ENCODE results near the gene DDX11.
"Not testable (repeated sequence)": the region's sequence is repeated elsewhere in the genome, so short reads cannot be mapped to it uniquely, and the experiment has no call there.

DDX11 gene

DNA sequence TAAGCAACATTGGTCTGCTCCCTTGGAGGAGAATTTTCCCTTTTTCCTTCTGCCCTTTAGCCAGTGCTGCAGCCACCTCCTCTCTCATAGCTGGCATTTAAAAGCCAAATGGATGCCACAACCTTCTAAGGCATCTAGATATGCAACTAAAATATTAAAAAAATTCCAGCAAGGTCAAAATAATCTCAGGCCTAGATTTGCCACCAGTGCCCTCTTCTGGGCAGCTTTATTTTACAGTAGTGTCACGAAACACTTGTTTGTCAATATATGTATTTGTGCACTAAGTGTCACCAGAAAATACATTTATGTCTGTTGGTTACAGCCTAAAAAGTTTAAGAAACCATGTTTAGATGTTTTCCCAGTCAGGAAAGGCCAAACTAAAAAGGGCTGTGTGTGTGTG, 19.7 kb upstream of the DDX11 start:
- TF ChIP-seq, protein P1, sequence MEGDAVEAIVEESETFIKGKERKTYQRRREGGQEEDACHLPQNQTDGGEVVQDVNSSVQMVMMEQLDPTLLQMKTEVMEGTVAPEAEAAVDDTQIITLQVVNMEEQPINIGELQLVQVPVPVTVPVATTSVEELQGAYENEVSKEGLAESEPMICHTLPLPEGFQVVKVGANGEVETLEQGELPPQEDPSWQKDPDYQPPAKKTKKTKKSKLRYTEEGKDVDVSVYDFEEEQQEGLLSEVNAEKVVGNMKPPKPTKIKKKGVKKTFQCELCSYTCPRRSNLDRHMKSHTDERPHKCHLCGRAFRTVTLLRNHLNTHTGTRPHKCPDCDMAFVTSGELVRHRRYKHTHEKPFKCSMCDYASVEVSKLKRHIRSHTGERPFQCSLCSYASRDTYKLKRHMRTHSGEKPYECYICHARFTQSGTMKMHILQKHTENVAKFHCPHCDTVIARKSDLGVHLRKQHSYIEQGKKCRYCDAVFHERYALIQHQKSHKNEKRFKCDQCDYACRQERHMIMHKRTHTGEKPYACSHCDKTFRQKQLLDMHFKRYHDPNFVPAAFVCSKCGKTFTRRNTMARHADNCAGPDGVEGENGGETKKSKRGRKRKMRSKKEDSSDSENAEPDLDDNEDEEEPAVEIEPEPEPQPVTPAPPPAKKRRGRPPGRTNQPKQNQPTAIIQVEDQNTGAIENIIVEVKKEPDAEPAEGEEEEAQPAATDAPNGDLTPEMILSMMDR (conservative IDR thresholded peaks at IDR 0.05; ENCODE audit: low read length): peak; percentile 39
- H3K4me3 ChIP-seq (ENCODE audit: low read length): not testable (repeated sequence)
- DNase-seq (ENCODE audit: low read depth): peak; percentile 15

DNA sequence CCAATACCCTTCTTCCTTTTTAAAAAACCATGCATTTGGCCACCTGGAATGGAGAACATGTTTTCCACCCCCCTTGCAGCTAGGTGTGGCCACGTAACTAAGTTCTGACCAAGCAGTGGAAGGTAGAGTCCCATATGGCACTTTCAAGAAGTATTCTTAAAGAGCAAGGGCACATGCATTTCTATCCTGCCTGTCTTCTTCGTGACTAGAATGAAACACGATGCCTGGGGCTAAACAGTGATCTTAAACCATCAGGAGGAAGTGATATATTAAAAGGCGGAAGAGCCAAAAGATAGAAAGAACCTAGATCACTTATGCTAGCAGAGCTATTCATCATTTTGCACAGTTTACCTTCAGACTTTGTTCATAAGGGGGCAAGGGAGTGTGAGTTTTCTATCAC, 16.0 kb upstream of the DDX11 start:
- TF ChIP-seq, protein P1 (conservative IDR thresholded peaks at IDR 0.05; ENCODE audit: low read length): no peak
- no peak for DNase-seq (ENCODE audit: low read depth)
- no peak overlapping the region for H3K4me3 ChIP-seq (ENCODE audit: low read length)

DNA sequence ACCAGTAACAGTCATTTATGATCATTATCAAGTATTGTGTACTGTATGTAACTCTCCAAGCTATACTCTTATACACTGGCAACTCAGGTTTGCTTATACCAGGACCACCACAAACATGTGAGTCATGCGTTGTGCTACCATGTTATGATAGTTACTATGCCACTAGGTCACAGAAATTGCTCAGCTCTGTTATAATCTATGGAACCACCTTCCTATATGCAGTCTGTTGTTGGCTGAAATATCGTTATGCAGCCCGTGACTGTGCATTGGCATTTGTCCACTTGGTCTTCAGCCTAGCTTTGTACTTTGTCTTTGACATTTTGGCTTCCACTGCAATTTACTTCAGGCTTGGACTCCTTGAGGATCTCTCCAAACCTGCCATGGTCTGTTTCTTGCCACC, 7.5 kb upstream of the DDX11 start:
- not testable (repeated sequence) for DNase-seq (ENCODE audit: low read depth); H3K4me3 ChIP-seq (ENCODE audit: low read length)

DNA sequence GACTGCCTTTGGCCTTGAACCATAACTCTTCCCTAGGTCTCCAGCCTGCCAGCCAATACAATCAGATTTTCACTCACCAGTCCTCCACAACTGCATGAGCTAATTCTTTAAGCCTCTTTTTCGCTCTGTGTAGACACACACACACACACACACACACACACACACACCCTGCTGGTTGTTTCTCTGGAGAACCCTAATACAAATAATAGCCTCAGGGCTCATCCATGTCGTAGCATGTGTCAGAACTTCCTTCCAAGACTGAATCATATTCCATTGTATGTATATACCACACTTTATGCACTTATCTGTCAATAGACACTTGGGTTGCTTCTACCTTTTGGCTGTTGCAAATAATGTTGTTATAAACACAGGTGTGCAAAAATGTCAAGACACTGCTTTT, 6.0 kb upstream of the DDX11 start:
- not testable (repeated sequence) for DNase-seq (ENCODE audit: low read depth); H3K4me3 ChIP-seq (ENCODE audit: low read length)

DNA sequence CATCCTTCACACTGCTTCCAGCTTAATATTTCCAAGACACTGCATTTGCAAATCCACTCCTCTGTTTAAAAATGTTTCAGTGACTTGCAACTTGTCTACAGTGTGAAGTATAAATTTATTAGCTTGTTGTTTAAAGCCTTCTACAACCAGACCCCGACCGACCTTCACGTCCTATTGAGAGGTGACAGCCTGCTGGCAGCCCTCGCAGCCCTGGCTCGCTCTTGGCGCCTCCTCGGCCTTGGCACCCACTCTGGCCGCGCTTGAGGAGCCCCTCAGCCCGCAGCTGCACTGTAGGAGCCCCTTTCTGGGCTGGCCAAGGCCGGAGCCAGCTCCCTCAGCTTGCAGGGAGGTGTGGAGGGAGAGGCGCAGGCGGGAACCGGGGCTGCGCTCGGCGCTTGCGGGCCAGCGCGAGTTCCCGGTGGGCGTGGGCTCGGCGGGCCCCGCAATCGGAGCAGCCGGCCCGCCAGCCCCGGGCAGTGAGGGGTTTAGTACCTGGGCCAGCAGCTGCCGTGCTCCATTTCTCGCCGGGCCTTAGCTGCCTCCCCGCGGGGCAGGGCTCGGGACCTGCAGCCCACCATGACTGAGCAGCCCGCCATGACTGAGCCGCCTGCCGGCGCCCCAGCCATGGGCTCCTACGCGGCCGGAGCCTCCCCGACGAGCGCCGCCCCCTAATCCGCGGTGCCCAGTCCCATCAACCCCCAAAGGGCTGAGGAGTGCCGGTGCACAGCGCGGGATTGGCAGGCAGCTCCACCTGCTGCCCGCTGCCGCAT, 2.5 kb upstream of the DDX11 start:
- DNase-seq (ENCODE audit: low read depth); H3K4me3 ChIP-seq (ENCODE audit: low read length): not testable (repeated sequence)

DNA sequence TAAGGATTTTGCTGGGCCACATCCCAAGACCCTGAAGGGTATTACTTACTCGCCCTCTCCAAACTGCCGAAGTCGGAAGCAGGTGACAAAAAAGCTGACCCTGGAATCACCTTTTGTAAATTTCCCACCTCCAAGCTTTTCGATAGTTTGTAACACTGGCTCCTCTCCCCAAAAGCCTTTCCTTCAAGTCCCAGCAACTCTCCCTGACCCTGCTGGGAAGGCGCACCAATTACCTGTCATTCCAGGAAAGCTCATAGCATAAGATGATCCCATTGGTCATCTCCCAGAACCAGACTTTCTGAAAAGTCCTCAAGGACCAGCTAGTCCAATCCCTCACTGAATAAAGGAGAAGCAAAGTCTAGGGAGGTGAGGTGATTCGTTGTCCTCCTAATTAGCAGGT, 698 bp upstream of the DDX11 start:
- not testable (repeated sequence) for DNase-seq (ENCODE audit: low read depth); H3K4me3 ChIP-seq (ENCODE audit: low read length)

DNA sequence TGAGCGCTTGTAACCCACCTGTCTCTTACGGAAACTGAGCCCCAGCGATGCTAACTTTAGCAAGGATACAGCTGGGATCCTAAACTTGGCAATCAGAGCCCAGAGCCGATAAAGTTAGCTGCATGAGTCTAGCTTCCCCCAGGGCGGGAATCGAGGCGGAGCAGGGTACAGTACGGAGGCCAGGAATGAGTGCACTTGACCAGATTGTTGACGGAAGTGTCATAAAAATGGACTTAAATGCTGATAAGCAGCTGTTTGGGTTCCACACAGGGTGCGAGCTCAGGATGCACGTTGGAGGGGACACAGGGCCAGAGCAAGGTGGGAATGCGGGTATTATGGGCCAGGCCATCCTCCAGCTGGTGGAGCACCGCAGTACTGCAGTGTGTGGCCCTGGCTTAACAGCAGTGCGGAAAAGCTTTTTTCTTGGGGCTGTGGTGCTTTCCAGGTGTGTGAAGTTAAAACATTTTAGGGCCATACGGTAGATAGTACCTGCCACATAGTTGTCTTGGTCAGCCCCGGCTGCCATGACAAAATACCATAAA, 744 bp downstream of the DDX11 start:
- peak overlapping the region; percentile 72 for H3K4me3 ChIP-seq (ENCODE audit: low read length)
- TF ChIP-seq, protein P1 (conservative IDR thresholded peaks at IDR 0.05; ENCODE audit: low read length): peak; percentile 31
- DNase-seq (ENCODE audit: low read depth): not testable (repeated sequence)

DNA sequence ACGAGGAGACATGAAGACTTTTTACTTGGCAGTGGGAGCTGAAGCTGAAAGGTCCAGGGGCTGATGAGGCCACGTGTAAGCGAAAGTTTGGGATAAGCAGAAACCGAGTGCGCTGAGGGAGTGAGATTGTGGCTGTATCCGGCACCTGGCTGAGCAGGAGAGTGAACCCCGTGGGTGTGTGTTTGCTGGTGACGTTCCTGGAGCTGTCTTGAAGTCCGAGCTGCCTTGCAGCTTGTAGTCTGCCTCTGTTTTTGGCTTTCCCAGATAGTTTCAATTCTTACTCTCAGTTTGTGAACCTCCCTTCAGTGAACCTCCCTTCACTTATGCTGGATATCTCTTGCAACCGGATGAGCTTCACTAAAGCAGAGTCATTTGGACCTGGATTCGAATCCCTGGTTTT, 2.5 kb downstream of the DDX11 start:
- DNase-seq (ENCODE audit: low read depth); H3K4me3 ChIP-seq (ENCODE audit: low read length): not testable (repeated sequence)

DNA sequence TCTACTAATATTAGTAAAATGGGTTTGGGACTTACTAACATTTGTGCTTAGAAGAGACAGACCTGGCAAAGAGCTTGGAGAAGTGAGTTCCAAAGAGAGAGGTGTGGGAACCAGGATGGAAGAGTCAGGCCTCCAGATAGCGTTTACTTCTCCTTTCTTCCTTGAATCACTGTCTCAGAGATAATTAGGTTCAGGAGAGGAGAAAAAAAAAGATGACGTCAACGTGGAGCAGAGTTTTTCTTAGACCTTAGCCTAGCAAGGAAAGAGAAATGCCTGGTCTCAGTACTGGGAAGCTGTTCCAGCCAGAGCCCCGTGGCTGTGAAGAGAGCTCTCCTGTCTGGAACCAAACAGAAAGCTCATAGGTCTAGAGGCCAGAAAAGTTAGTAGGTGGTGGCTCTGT, 3.4 kb downstream of the DDX11 start:
- not testable (repeated sequence) for H3K4me3 ChIP-seq (ENCODE audit: low read length); DNase-seq (ENCODE audit: low read depth)

DNA sequence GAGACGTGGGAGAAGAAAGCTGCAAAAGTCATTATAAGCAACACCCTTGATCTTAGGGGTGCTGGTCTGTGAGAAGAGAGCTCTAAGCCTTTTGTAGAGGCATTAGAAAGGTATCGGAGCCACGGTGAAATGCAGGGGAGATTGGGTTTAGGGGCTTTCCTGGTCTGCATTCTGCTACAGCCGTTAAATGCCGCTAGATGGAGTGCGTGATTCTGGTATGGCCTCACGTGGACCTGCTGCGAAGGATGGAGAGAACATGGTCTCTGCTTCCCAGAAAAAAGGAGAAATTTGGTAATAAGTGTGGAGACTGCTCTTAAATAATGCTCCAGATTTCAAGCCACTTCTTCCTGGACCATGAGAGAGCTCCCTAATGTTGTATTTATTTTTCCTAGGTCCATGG, 4.3 kb downstream of the DDX11 start:
- H3K4me3 ChIP-seq (ENCODE audit: low read length); DNase-seq (ENCODE audit: low read depth): not testable (repeated sequence)

DNA sequence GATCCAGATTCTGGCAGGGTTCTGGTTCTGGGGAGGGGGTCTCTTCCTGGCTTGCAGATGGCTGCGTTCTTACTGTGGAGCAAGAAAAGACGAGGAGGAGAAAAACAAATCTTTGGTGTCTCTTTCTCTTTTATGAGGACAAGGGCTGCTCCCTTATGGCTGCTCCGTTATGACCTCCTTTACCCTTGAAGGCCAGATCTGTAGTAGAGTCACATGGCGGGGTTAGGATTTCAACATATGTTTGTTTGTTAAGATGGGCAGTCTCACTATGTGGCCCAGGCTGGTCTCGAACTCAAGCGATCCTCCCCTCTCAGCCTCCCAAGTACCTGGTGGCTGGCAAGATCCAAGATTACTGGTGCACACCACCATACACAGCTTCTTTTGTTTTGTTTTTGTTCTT, 5.8 kb downstream of the DDX11 start:
- not testable (repeated sequence) for DNase-seq (ENCODE audit: low read depth); H3K4me3 ChIP-seq (ENCODE audit: low read length)

DNA sequence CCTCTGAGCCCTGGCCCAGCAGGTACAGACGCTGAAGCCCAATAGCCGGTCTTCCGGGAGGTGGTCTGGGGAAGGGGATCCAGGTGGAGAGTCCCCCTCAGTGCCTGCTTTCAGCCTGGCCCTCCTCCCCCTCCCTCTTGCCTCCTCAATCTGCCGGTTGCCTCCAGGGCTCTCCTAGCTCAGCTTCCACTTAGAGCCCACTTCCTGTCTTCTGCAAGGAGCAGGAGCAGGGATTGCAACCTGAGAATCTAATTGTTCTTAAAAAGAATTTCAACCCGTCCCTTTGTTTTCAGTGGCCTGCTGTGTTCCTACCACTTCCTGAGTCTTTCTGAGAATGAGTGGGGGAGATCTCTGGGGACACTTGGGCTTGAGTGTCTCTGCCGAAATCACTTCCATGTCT, 6.6 kb downstream of the DDX11 start:
- DNase-seq (ENCODE audit: low read depth); H3K4me3 ChIP-seq (ENCODE audit: low read length): not testable (repeated sequence)

DNA sequence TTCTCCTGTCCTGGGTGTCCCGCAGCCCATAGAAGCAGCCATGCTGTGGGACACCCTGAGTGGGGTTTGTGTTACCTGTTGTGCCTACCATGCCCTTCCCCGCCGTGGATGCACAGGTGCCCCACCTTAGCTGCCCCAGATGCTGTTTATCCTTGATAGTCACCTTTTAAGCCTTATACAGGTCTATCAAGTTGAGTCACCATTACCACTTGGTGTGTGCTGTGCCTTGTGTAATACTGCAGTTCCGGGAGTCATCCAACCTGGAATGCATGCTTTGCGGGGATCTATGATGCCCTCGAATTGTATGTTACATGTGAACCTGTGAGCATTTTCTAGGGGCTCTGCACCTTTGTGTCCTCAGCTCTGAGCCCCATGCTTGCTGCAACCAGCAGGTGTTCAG, 7.6 kb downstream of the DDX11 start:
- not testable (repeated sequence) for H3K4me3 ChIP-seq (ENCODE audit: low read length); DNase-seq (ENCODE audit: low read depth)

DNA sequence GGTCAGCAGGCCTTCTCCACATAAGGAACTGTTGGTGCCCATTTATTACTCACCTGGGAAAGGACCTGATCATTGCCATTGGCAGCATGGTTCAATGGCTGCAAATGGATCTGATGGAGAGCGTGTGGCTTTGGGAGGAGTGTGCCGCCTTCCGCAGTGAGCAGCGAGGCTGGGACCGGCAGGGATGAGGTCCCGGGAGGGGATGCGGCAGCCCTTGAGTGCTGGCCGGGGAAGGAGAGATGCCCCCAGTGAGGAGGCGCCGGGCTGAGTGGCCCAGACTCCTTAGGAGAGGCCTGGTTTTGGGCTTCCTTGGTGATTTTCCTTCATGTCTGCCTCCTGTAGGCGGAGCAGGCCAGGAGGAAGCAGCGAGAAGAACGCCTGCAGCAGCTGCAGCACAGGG, 10.6 kb downstream of the DDX11 start:
- not testable (repeated sequence) for DNase-seq (ENCODE audit: low read depth); H3K4me3 ChIP-seq (ENCODE audit: low read length)

DNA sequence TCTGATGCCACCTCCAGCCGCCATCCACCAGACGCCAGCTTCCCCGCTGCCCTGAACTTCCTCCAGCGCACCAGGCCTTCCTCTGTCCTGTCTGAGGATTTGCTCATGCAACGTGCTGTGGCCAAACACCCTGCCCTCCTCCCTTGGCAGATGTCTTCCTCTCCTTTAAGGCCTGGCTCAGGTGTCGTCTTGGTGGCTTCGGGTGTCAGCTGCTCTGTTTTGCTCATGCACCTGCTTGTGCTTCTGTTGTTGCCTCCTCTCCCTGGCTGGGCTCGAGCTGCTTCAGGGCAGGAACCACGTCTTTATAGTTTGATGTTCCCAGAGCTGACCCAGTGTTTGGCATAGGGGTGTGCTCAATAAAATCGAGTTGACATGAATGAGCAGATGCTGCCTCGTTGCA, 12.4 kb downstream of the DDX11 start:
- not testable (repeated sequence) for H3K4me3 ChIP-seq (ENCODE audit: low read length); DNase-seq (ENCODE audit: low read depth)

DNA sequence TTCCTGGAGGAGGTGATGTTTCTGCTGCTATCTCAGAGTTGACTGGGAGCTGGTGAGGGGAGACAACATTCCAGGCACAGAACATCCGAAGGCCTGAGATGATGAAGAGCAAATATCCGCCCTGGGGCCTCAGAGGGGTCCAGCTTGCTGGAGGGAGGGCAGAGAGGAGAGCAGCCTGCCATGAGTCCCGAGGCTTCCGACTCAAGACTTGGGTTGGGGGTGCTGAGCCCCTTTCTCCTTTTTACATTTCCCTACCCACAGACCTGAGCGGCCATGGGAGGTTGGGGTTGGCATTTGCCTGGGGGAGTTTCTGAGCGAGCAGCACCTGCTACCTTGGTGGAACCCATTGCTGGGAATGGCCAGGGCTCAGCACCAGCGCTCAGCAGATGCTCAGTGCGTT, 13.8 kb downstream of the DDX11 start:
- DNase-seq (ENCODE audit: low read depth); H3K4me3 ChIP-seq (ENCODE audit: low read length): not testable (repeated sequence)

DNA sequence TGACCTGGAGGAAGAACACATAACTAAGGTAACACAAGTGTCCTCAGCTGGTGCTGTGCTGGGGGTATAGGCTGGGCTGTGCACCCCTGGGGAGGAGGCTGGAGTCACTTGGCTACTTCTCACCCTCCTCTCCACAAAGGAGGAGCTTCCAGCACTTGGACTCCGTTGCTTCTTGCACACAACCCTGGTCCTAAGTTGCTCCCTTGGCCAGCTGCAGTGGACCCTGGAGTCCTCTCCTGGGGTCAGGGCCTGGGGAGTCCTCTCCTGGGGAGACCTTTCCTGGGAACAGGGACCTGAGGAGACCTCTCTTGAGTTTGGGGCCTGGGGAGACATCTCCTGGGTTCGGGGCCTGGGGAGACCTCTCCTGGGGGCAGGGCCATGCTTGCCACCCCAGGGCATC, 14.3 kb downstream of the DDX11 start:
- not testable (repeated sequence) for DNase-seq (ENCODE audit: low read depth); H3K4me3 ChIP-seq (ENCODE audit: low read length)

Data from AG10803 (cell line).